H1 (cell line): ENCODE data around the gene CDH22. TPM values are rescaled to one million over a fixed set of nuclear protein-coding genes. Genes with fewer than 3 reads are reported as not detected.

ENCODE experiments used
- CHD1 ChIP-seq: IDR thresholded peaks from 2 replicates; pipeline ENCODE4 v1.6.1; 2012; ENCODE audit warnings: low read depth, low read length, improper control_type of control experiment
- CHD2 ChIP-seq: IDR thresholded peaks from 2 replicates; pipeline ENCODE4 v1.6.1; 2012; ENCODE audit warnings: low read length, improper control_type of control experiment
- CREB1 ChIP-seq: IDR thresholded peaks from 2 replicates; pipeline ENCODE4 v1.6.1; 2012; ENCODE audit warnings: inconsistent platforms
- polyA plus RNA-seq, 7 experiments: library from polyadenylated mRNA; depleted of rRNA in 3 of 7; stranded (reverse) in 5 of 7; unstranded in 2 of 7; fragments of >200 nt in 5 of 7; fragments of 200-250 nt in 2 of 7; gene quantifications; 1 replicate in 5 of 7; 2 replicates in 1 of 7; 4 replicates in 1 of 7; pipeline versions ENCODE4 v1.2.1 to v1.2.3, GENCODE V29; 2011 to 2013; ENCODE audit warnings: missing spikeins in 2 of 7, mixed read lengths in 2 of 7
- total RNA-seq: library from RNA; stranded (reverse); fragmentation: NEBNext Ultra II Directional; extraction: Animal tissue kit (Norgen Biotek cat#: 25700); gene quantifications from 2 replicates; pipeline ENCODE4 v1.2.1, GENCODE V29; 2021
- TF ChIP-seq, protein P1 (sequence below): IDR thresholded peaks from 2 replicates; pipeline ENCODE4 v1.6.1; 2011; ENCODE audit warnings: low read length, improper control_type of control experiment

The CDH22 gene
- total and polyA plus RNA-seq, 2 of the 8 experiments (the other 6 are each of a cell fraction or from before 2014, with no cell fraction given), result 0.35 to 0.39 TPM

DNA sequence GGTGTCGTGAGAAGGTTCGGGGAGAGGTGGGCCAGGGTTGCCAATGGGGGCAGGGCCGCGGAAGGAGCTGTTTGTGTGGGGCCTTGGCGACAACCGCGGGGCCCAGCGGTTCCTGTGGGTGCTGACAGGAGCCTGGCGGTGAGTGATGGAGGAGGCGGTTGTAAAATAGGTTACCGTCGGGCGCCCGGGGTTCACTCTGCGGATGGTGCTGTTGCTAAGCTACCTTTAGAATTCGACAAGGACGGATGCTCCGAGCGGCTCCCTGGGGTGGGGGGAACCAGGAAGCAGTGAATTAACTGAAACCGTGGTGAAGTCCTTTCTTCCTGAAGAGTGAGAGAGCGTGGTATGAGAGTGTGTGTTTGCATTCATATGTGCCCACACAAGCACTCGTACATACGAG is 61.7 kb downstream of the CDH22 start (continued):
- TF ChIP-seq, protein P1, sequence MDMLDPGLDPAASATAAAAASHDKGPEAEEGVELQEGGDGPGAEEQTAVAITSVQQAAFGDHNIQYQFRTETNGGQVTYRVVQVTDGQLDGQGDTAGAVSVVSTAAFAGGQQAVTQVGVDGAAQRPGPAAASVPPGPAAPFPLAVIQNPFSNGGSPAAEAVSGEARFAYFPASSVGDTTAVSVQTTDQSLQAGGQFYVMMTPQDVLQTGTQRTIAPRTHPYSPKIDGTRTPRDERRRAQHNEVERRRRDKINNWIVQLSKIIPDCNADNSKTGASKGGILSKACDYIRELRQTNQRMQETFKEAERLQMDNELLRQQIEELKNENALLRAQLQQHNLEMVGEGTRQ, result no peak
- TF ChIP-seq CHD2 (no peak), CREB1 (no peak), CHD1 (no peak)
